ENCODE results near the gene RASA2. TPM values are rescaled to one million over a fixed set of nuclear protein-coding genes. Genes with fewer than 3 reads are reported as not detected.

Gene RASA2
- total and polyA plus RNA-seq, 4 donors, result 1.6 to 5.4 (median 4.6) TPM

- TF ChIP-seq FOXA2 (IDR thresholded peaks at IDR 0.05) (no peak), JUND (IDR thresholded peaks at IDR 0.05) (no peak), FOXA1 (IDR thresholded peaks at IDR 0.05) (no peak), REST (IDR thresholded peaks at IDR 0.05) (no peak), GABPA (IDR thresholded peaks at IDR 0.05 in 1 of 2, conservative IDR thresholded peaks at IDR 0.05 in 1 of 2) (no peak), TAF1 (conservative IDR thresholded peaks at IDR 0.05) (no peak), ZBTB33 (IDR thresholded peaks at IDR 0.05) (no peak), MAX (IDR thresholded peaks at IDR 0.05) (no peak), NR2F2 (IDR thresholded peaks at IDR 0.05) (no peak), EGR1 (IDR thresholded peaks at IDR 0.05; ENCODE audit: low read depth in 2 of 2) (no peak), ATF3 (IDR thresholded peaks at IDR 0.05) (no peak), HNF4A (conservative IDR thresholded peaks at IDR 0.05) (no peak), CTCF (IDR thresholded peaks at IDR 0.05; ENCODE audit: low read depth, low read length, missing input control) (no peak), RAD21 (IDR thresholded peaks at IDR 0.05) (no peak), SP1 (IDR thresholded peaks at IDR 0.05) (no peak), RXRA (IDR thresholded peaks at IDR 0.05) (no peak), YY1 (IDR thresholded peaks at IDR 0.05) (no peak), HNF4G (IDR thresholded peaks at IDR 0.05) (no peak)
- Histone ChIP-seq H3K36me3 (ENCODE audit: control insufficient read depth in 4 of 4, insufficient read depth in 3 of 4, low read depth in 1 of 4, low read length in 3 of 4) (no peaks in the 10 kb centered on the region), H3K27me3 (ENCODE audit: control insufficient read depth in 4 of 4, insufficient read depth in 4 of 4, low read length in 3 of 4) (no peaks in the 10 kb centered on the region), H3K27ac (ENCODE audit: low read depth in 1 of 2, low read length in 2 of 2) (no peak overlapping the region), H3K9ac (ENCODE audit: low read depth in 1 of 2, low read length in 2 of 2) (no peak overlapping the region), H3K4me1 (ENCODE audit: control insufficient read depth in 4 of 4, insufficient read depth in 4 of 4, low read length in 3 of 4) (peaks cover 0 to 1% (median 0%) of the 10 kb centered on the region in 4 donors), H3K9me3 (ENCODE audit: control insufficient read depth in 4 of 4, low read length in 3 of 4) (no peaks in the 10 kb centered on the region), H3K4me3 (ENCODE audit: low read depth in 1 of 3, low read length in 3 of 3) (no peak overlapping the region)
- DNase-seq (ENCODE audit: low spot score), result no peak
- WGBS, result 89% methylated on average over 3 of the region's 3 CpGs
These were observed 20.7 kb downstream of the RASA2 start for GRCh38 chr3:141507392-141508066.
